Testis (tissue), 3 donors: ENCODE results near the gene MEIS3. TPM values are rescaled to one million over a fixed set of nuclear protein-coding genes. Genes with fewer than 3 reads are reported as not detected.

Source experiments
- DNase-seq: peaks from one replicate; pipeline ENCODE4 v3.0.0-alpha.2; 2019
- H3K27ac ChIP-seq, 2 donors: fragments of 200-600 bp; sonication (generic); one replicate each; pipeline ENCODE4 v1.5.1; 2019
- H3K27me3 ChIP-seq: fragments of 200-600 bp; sonication (generic); one replicate; pipeline ENCODE4 v1.5.1; 2019
- H3K36me3 ChIP-seq: fragments of 200-600 bp; sonication (generic); one replicate; pipeline ENCODE4 v1.5.1; 2017; ENCODE audit warnings: low read depth; ENCODE audit errors: missing control alignments
- H3K4me1 ChIP-seq: fragments of 200-600 bp; sonication (generic); one replicate; pipeline ENCODE4 v1.5.1; 2019
- H3K4me3 ChIP-seq, 2 donors: fragments of 200-600 bp; sonication (generic); one replicate each; pipeline ENCODE4 v1.5.1; 2017 to 2019
- H3K9me3 ChIP-seq: fragments of 200-600 bp; sonication (generic); one replicate; pipeline ENCODE4 v1.5.1; 2017
- CTCF ChIP-seq, 3 experiments: fragments of 450-650 bp in 2 of 3; fragments of 200-600 bp in 1 of 3; sonication (generic) in 1 of 3; IDR thresholded peaks; one replicate each; pipeline ENCODE4 v1.5.1; 2016 to 2019; ENCODE audit warnings: antibody characterized with exemption in 3 of 3, mild to moderate bottlenecking in 2 of 3, moderate library complexity in 1 of 3
- POLR2A ChIP-seq: fragments of 450-650 bp; IDR thresholded peaks from one replicate; pipeline ENCODE4 v1.6.1; 2017; ENCODE audit warnings: antibody characterized with exemption, mild to moderate bottlenecking, moderate library complexity
- WGBS, 2 donors: methylation state at CpG; one replicate each; pipeline ENCODE4 v1.1.5; 2018; 5-methylcytosine and 5-hydroxymethylcytosine counted together
- intact Hi-C: fragments of 100-400 bp; cut with DNase I; formaldehyde crosslinking; loops from one replicate; pipeline ENCODE4 v1.15.1; 2023; ENCODE audit warnings: low total_unique reads
- polyA plus RNA-seq: library from polyadenylated mRNA; stranded (reverse); fragments of 350-450 nt; fragmentation: Illumina TruSeq; extraction: RNeasy Lipid Tissue Mini Kit (QIAGEN cat#74804); gene quantifications from one replicate; pipeline ENCODE4 v1.2.3, GENCODE V29; 2014; ENCODE audit warnings: low read depth, low replicate concordance; ENCODE audit not compliant: insufficient read depth
- total RNA-seq, 2 donors: library from RNA; depleted of rRNA; stranded (reverse); fragments of >200 nt; gene quantifications; one replicate each; pipeline ENCODE4 v1.2.3, GENCODE V29; 2016

The MEIS3 gene
- total and polyA plus RNA-seq, 3 donors from 2014 or later, result 12.5 to 21.3 (median 17.4) TPM

DNA sequence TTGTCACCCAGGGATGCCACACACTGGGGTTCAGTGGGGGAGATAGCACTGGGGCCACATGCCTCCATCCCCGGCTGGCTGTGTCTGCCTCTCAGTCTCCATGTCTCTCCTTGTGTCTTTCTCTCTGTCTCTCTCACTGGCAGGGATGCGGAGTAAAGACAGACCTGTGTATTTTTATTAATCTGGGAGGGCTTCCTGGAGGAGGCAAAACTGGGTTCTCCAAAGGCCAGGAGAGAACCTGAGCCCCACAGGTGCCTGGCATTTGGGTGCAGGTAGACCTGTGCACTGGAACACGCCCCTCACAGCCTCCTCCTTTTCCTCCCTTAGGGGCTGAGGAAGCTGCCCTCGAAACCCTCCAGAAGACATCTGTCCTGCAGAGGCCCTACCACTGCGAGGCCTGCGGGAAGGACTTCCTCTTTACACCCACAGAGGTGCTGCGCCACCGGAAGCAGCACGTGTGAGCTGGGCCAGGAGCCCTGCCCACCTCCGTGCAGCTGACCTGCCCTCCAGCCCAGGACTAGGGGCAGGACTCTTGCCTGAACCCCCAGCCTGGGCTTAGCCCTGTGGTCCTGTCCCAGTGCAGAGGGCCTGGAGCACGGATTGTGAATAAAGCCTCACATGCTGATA is 37.6 kb downstream of the MEIS3 start:
- no peak for DNase-seq
- 89 to 91% methylated on average over 5 to 10 of the region's 11 CpGs for WGBS, 2 donors
- H3K4me3 ChIP-seq, result no peak overlapping the region
- no peak overlapping the region for H3K27ac ChIP-seq
- peaks cover 8% of the 10 kb centered on the region for H3K4me1 ChIP-seq
- no peaks in the 10 kb centered on the region for H3K9me3 ChIP-seq
- no peak for TF ChIP-seq POLR2A
- no peak for TF ChIP-seq CTCF (IDR thresholded peaks at IDR 0.05)
- intact Hi-C loops, result no loop called here
- H3K36me3 ChIP-seq, result no peaks in the 10 kb centered on the region
- no peaks in the 10 kb centered on the region for H3K27me3 ChIP-seq

DNA sequence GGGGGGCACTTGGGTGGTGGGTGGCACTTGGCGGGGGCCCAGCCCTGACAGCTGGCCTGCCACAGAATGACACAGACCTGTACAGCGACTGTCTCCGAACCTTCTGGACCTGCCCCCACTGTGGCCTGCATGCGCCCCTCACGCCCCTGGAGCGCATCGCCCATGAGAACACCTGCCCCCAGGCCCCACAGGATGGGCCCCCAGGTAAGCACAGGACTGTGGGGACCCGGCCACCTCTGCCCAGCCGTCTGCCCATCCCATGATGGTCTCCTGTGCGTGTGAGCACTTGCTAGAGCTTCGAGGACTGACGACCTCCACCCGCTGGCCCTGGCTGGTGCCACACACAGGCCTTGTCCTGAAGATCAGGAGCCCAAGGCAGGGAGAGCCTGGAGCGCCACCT is 38.2 kb downstream of the MEIS3 start:
- Histone ChIP-seq H3K36me3 (no peaks in the 10 kb centered on the region), H3K4me1 (peaks cover 8% of the 10 kb centered on the region), H3K27ac (no peak overlapping the region), H3K4me3 (no peak overlapping the region), H3K27me3 (no peaks in the 10 kb centered on the region), H3K9me3 (no peaks in the 10 kb centered on the region)
- 88 to 97% methylated on average over 5 to 11 of the region's 14 CpGs for WGBS, 2 donors
- TF ChIP-seq CTCF (IDR thresholded peaks at IDR 0.05) (no peak), POLR2A (no peak)
- DNase-seq, result no peak
- intact Hi-C loops, result no loop called here

DNA sequence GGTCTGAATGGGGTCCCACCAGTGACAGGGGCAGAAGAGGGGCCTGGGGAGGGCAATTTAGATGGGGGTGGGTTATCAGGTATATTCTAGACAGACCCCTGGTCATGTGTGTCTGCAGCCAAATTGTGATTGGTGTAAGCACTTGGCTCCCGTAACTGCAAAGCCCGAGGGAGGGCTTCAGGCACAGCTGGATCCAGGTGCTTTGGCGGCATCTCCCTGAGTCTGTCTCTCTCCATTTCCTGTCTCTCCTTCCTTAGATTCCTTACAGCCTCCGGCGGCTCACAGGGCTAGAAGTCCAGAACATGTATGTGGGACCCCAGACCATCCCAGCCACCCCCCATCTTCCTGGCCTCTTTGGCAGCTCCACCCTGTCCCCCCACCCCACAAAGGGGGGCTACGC is 38.8 kb downstream of the MEIS3 start:
- 86 to 93% methylated on average over 5 to 6 of the region's 6 CpGs for WGBS, 2 donors
- H3K36me3 ChIP-seq, result no peaks in the 10 kb centered on the region
- peaks cover 8% of the 10 kb centered on the region for H3K4me1 ChIP-seq
- intact Hi-C loops, result no loop called here
- no peak for TF ChIP-seq POLR2A
- no peak for TF ChIP-seq CTCF (IDR thresholded peaks at IDR 0.05)
- H3K27ac ChIP-seq, result no peak overlapping the region
- H3K9me3 ChIP-seq, result no peaks in the 10 kb centered on the region
- H3K4me3 ChIP-seq, result no peak overlapping the region
- DNase-seq, result no peak
- no peaks in the 10 kb centered on the region for H3K27me3 ChIP-seq

DNA sequence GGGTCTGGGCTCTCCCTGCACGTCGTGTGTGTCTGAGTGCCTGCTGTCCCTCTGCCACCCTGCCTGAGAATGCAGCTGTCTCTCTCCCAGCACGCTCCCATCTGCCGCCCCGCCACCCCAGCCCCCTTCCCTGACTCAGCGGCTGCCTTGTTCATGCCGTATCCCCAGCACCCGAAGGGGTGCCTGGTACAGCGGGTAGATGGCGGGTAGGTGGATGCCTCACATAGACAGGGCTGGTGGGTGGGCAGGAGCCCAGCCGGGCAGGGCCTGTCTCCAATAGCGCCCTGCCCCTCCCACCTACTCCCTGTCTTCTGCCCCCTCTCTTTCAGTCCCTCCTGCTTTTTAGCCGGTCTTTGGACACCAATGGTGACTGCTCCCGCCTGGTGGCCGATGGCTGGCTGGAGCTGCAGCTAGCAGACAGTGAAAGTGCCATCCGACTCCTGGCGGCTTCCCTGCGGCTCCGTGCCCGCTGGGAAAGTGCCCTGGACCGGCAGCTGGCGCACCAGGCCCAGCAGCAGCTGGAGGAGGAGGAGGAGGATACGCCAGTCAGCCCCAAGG is 39.9 kb downstream of the MEIS3 start:
- Histone ChIP-seq H3K4me3 (no peak overlapping the region), H3K9me3 (no peaks in the 10 kb centered on the region), H3K36me3 (no peaks in the 10 kb centered on the region), H3K4me1 (peaks cover 8% of the 10 kb centered on the region), H3K27me3 (no peaks in the 10 kb centered on the region), H3K27ac (no peak overlapping the region)
- WGBS, 2 donors, result 94 to 97% methylated on average over 19 to 20 of the region's 23 CpGs
- TF ChIP-seq CTCF (IDR thresholded peaks at IDR 0.05), result no peak
- no peak for TF ChIP-seq POLR2A
- intact Hi-C loops, result no loop called here
- no peak for DNase-seq

DNA sequence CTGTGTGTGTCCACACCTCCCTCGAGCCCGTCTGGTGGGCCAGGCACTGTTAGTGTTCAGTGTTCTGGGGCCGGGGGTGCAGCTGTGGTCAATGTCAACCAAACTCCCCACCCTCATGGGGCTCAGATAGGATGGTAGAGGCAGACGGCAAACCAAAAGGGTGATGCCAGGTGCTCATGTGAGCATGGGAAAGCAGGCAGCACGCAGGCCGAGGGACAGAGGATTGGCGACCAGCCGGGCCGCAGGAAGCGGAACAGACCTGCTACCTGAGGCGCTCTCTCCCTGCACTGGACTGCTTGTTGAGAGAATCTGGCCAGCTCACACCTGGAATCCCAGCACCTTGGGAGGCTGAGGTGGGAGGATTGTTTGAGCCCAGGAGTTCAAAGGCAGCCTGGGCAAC is 41.1 kb downstream of the MEIS3 start:
- no peaks in the 10 kb centered on the region for H3K9me3 ChIP-seq
- intact Hi-C loops, result no loop called here
- DNase-seq, result no peak
- H3K27ac ChIP-seq, result no peak overlapping the region
- H3K36me3 ChIP-seq, result no peaks in the 10 kb centered on the region
- WGBS, 2 donors, result 93 to 97% methylated on average over 11 of the region's 11 CpGs
- TF ChIP-seq POLR2A, result no peak
- TF ChIP-seq CTCF (IDR thresholded peaks at IDR 0.05), result no peak
- H3K4me1 ChIP-seq, result peaks cover 8% of the 10 kb centered on the region
- H3K27me3 ChIP-seq, result no peaks in the 10 kb centered on the region
- no peak overlapping the region for H3K4me3 ChIP-seq
